ENCODE data around the gene OR2M7. TPM values are rescaled to one million over a fixed set of nuclear protein-coding genes. Genes with fewer than 3 reads are reported as not detected.

OR2M7 gene
- total RNA-seq, 2 donors from 2014 or later: not detected

DNA sequence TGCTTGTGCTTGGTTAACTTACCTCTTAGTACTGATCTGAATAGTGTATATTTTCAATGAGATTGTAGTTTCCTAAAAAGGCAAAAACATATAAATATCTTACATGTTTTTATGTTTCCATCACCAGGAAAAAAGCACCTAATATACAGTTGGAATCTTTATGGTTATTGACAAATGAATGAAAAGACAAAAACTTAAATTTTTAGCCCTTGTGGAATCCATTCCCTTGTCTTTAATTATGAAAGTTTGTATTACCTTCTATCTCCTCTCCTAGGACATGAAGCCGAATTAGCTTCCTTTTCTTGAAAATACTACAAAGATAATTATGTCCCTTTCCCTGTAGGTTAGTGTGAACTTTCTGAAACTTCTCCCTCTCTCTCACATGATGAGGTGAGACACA is 21.0 kb downstream of the OR2M7 start, which contains the start of gene OR2T12:
Gene OR2T12 (minus strand): TSS at position 101 of the 400 bp plus-strand sequence. CDS start 7,846 bp downstream, outside the sequence.
- H3K36me3 ChIP-seq: no peaks in the 10 kb centered on the region
- no peak within 1 kb of the TSS for H3K4me3 ChIP-seq
- DNase-seq (ENCODE audit: low spot score) (no peak), ATAC-seq (ENCODE audit: insufficient number of reproducible peaks, low FRiP score, low read depth) (no peak)
- TF ChIP-seq, protein P1, sequence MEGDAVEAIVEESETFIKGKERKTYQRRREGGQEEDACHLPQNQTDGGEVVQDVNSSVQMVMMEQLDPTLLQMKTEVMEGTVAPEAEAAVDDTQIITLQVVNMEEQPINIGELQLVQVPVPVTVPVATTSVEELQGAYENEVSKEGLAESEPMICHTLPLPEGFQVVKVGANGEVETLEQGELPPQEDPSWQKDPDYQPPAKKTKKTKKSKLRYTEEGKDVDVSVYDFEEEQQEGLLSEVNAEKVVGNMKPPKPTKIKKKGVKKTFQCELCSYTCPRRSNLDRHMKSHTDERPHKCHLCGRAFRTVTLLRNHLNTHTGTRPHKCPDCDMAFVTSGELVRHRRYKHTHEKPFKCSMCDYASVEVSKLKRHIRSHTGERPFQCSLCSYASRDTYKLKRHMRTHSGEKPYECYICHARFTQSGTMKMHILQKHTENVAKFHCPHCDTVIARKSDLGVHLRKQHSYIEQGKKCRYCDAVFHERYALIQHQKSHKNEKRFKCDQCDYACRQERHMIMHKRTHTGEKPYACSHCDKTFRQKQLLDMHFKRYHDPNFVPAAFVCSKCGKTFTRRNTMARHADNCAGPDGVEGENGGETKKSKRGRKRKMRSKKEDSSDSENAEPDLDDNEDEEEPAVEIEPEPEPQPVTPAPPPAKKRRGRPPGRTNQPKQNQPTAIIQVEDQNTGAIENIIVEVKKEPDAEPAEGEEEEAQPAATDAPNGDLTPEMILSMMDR (IDR thresholded peaks at IDR 0.05): no peak
- no peaks in the 10 kb centered on the region for H3K27me3 ChIP-seq (replicated peaks; ENCODE audit: insufficient read depth)
- no peak within 1 kb of the TSS for H3K27ac ChIP-seq
- H3K4me1 ChIP-seq (ENCODE audit: control insufficient read depth in 1 of 2, low read depth in 2 of 2): no peaks in the 10 kb centered on the region
- H3K9me3 ChIP-seq: no peaks in the 10 kb centered on the region

DNA sequence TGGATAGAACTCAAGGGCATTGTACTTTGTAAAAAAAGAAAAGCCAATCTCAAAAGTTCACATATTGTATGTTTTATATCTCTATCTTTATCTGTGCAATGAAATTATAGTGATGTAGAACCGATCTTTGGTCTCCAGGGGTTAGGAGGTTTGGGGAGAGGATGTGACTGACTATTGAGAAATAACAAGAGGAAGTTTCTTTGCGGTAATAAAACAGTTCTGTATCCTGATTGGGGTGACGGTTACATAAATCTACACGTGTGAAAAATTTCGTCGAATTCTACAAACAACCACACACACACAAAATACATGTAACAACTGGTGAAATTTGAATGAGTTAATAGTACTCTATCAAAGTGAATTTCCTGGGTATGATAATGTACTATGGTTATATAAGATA is 36.0 kb downstream of the OR2M7 start:
- Histone ChIP-seq H3K4me1 (ENCODE audit: control insufficient read depth in 1 of 2, low read depth in 2 of 2) (no peaks in the 10 kb centered on the region), H3K36me3 (no peaks in the 10 kb centered on the region), H3K27ac (no peak overlapping the region), H3K27me3 (replicated peaks; ENCODE audit: insufficient read depth) (no peaks in the 10 kb centered on the region), H3K9me3 (no peaks in the 10 kb centered on the region), H3K4me3 (no peak overlapping the region)
- DNase-seq (ENCODE audit: low spot score) (no peak), ATAC-seq (ENCODE audit: insufficient number of reproducible peaks, low FRiP score, low read depth) (no peak)
- TF ChIP-seq, protein P1 (IDR thresholded peaks at IDR 0.05): no peak

DNA sequence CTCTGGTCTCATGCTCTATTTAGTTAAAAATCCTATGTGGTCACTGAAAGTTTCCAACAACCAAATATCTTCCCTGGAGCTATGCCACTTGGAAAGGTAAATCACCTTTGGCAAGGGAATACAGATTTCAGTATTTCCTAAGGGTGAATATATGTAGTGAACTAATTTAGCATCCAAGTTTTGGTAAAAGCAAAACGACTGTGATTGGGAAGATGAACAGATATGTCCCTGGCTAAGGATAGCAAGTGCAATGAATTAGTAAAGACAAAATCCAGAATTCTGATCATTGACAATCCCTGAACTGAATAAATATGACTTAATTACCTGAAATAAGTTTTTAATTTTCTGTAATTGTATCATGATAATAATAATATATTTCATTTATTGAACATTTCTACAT is 46.5 kb downstream of the OR2M7 start, which contains the start of gene OR2T33:
Gene OR2T33 (minus strand): TSS at position 101 of the 400 bp plus-strand sequence. CDS start 4,162 bp downstream, outside the sequence.
- H3K27me3 ChIP-seq (replicated peaks; ENCODE audit: insufficient read depth): no peaks in the 10 kb centered on the region
- no peaks in the 10 kb centered on the region for H3K4me1 ChIP-seq (ENCODE audit: control insufficient read depth in 1 of 2, low read depth in 2 of 2)
- no peak within 1 kb of the TSS for H3K27ac ChIP-seq
- ATAC-seq (ENCODE audit: insufficient number of reproducible peaks, low FRiP score, low read depth) (no peak), DNase-seq (ENCODE audit: low spot score) (no peak)
- no peaks in the 10 kb centered on the region for H3K36me3 ChIP-seq
- no peaks in the 10 kb centered on the region for H3K9me3 ChIP-seq
- TF ChIP-seq, protein P1 (IDR thresholded peaks at IDR 0.05): no peak
- H3K4me3 ChIP-seq: no peak within 1 kb of the TSS

Other genes starting within 250 kb of the OR2M7 start
- not detected for gene OR2L13, start 229.4 kb downstream of the OR2M7 start, total RNA-seq
- not detected for gene OR2M5, start 179.4 kb downstream of the OR2M7 start, total RNA-seq
- not detected for gene OR2M2, start 149.7 kb downstream of the OR2M7 start, total RNA-seq
- not detected for gene OR2M3, start 127.3 kb downstream of the OR2M7 start, total RNA-seq
- not detected for gene OR2M4, start 93.2 kb downstream of the OR2M7 start, total RNA-seq
- not detected for gene OR2T33, start 46.6 kb downstream of the OR2M7 start, total RNA-seq
- gene OR2T12, start 21.1 kb downstream of the OR2M7 start, total RNA-seq: not detected
- gene OR14C36, start 24.2 kb upstream of the OR2M7 start, total RNA-seq: not detected
- not detected for gene OR2T4, start 37.1 kb upstream of the OR2M7 start, total RNA-seq
- gene OR2T6, start 51.2 kb upstream of the OR2M7 start, total RNA-seq: not detected
- gene OR2T1, start 78.5 kb upstream of the OR2M7 start, total RNA-seq: not detected
- not detected for gene OR2T2, start 121.1 kb upstream of the OR2M7 start, total RNA-seq
- not detected for gene OR2T3, start 148.8 kb upstream of the OR2M7 start, total RNA-seq
- not detected for gene OR2T5, start 164.0 kb upstream of the OR2M7 start, total RNA-seq
- not detected for gene OR2G6, start 183.5 kb upstream of the OR2M7 start, total RNA-seq
- not detected for gene OR2T29, start 238.2 kb upstream of the OR2M7 start, total RNA-seq

Data from thoracic aorta (tissue), 2 donors.